Neural cell (in vitro differentiated cells): Measurements from ENCODE around the gene NOS1AP. TPM values are rescaled to one million over a fixed set of nuclear protein-coding genes. Genes with fewer than 3 reads are reported as not detected.

ENCODE experiments used
- H2AFZ ChIP-seq: fragments of 200-600, 300-800 bp; sonication (generic), shearing (Covaris generic); 2 replicates; pipeline ENCODE4 v1.6.0; 2014; ENCODE audit warnings: low read depth, mild to moderate bottlenecking, antibody characterized with exemption, low read length, moderate library complexity
- H3F3A ChIP-seq: fragments of 200-600 bp; shearing (Covaris generic); 2 replicates; pipeline ENCODE4 v1.6.1; 2016; ENCODE audit warnings: mild to moderate bottlenecking, moderate library complexity, mixed read lengths, antibody characterized with exemption, low read length; ENCODE audit not compliant: insufficient read depth, poor library complexity, severe bottlenecking
- H3K27ac ChIP-seq: fragments of 200-600, 300-800 bp; sonication (generic), shearing (Covaris generic); 2 replicates; pipeline ENCODE4 v1.5.1; 2014; ENCODE audit warnings: mild to moderate bottlenecking, low read length, moderate library complexity
- H3K27me3 ChIP-seq: fragments of 300-800, 200-600 bp; sonication (generic), shearing (Covaris generic); 2 replicates; pipeline ENCODE4 v1.6.0; 2014; ENCODE audit warnings: mild to moderate bottlenecking, low read depth, low read length, moderate library complexity; ENCODE audit not compliant: insufficient read depth
- H3K36me3 ChIP-seq: fragments of 300-800, 200-600 bp; sonication (generic), shearing (Covaris generic); 2 replicates; pipeline ENCODE4 v1.5.1; 2014; ENCODE audit warnings: mild to moderate bottlenecking, antibody characterized with exemption, low read length, moderate library complexity; ENCODE audit not compliant: insufficient read depth
- H3K4me2 ChIP-seq: fragments of 300-800, 200-600 bp; sonication (generic), shearing (Covaris generic); 2 replicates; pipeline ENCODE4 v1.6.0; 2014; ENCODE audit warnings: mild to moderate bottlenecking, low read length
- H3K4me3 ChIP-seq: fragments of 300-800, 200-600 bp; sonication (generic), shearing (Covaris generic); 2 replicates; pipeline ENCODE4 v1.5.1; 2014; ENCODE audit warnings: mild to moderate bottlenecking, low read length, moderate library complexity
- H3K79me2 ChIP-seq: fragments of 200-600 bp; shearing (Covaris generic); replicated peaks from 2 replicates; pipeline ENCODE4 v1.6.0; 2014; ENCODE audit warnings: mild to moderate bottlenecking, low read length, moderate library complexity; ENCODE audit not compliant: insufficient read depth
- H3K9ac ChIP-seq: fragments of 300-800, 200-600 bp; sonication (generic), shearing (Covaris generic); 2 replicates; pipeline ENCODE4 v1.6.1; 2016; ENCODE audit warnings: mild to moderate bottlenecking, low read length, mixed read lengths
- H3K9me2 ChIP-seq: fragments of 200-600 bp; shearing (Covaris generic); 2 replicates; pipeline ENCODE4 v1.6.1; 2016; ENCODE audit warnings: mild to moderate bottlenecking, low read length, mixed read lengths; ENCODE audit not compliant: insufficient read depth
- H3K9me3 ChIP-seq: fragments of 200-600, 300-800 bp; sonication (generic), shearing (Covaris generic); 2 replicates; pipeline ENCODE4 v1.6.1; 2016; ENCODE audit warnings: mild to moderate bottlenecking, mixed run types, low read length, moderate library complexity, mixed read lengths
- H4K20me1 ChIP-seq: fragments of 200-600 bp; shearing (Covaris generic); 2 replicates; pipeline ENCODE4 v1.6.1; 2016; ENCODE audit warnings: mild to moderate bottlenecking, mixed run types; ENCODE audit not compliant: insufficient read depth
- CTCF ChIP-seq: fragments of 450-650 bp; IDR thresholded peaks from 2 replicates; pipeline ENCODE4 v1.5.1; 2014; ENCODE audit warnings: antibody characterized with exemption, mild to moderate bottlenecking, moderate library complexity; ENCODE audit not compliant: poor library complexity, severe bottlenecking
- EP300 ChIP-seq: fragments of 450-650 bp; conservative IDR thresholded peaks from 2 replicates; pipeline ENCODE4 v1.6.1; 2014; ENCODE audit warnings: antibody characterized with exemption, mild to moderate bottlenecking, moderate library complexity; ENCODE audit not compliant: poor library complexity, severe bottlenecking
- EZH2 ChIP-seq: fragments of 200-600, 300-800 bp; shearing (Covaris generic), sonication (generic); IDR thresholded peaks from 2 replicates; pipeline ENCODE4 v1.6.1; 2014; ENCODE audit warnings: antibody characterized with exemption, low read length, borderline replicate concordance, mild to moderate bottlenecking; ENCODE audit not compliant: insufficient read depth, poor library complexity, severe bottlenecking
- MXI1 ChIP-seq: fragments of 450-650 bp; conservative IDR thresholded peaks from 2 replicates; pipeline ENCODE4 v1.6.1; 2014; ENCODE audit warnings: antibody characterized with exemption, mild to moderate bottlenecking; ENCODE audit not compliant: poor library complexity, severe bottlenecking
- POLR2AphosphoS5 ChIP-seq: IDR thresholded peaks from 2 replicates; pipeline ENCODE4 v1.6.1; 2012
- RAD21 ChIP-seq: fragments of 450-650 bp; conservative IDR thresholded peaks from 2 replicates; pipeline ENCODE4 v1.6.1; 2014; ENCODE audit warnings: antibody characterized with exemption, mild to moderate bottlenecking, moderate library complexity
- REST ChIP-seq: IDR thresholded peaks from 2 replicates; pipeline ENCODE4 v1.6.1; 2012; ENCODE audit warnings: borderline replicate concordance
- SMC3 ChIP-seq: fragments of 450-650 bp; conservative IDR thresholded peaks from 2 replicates; pipeline ENCODE4 v1.6.1; 2014; ENCODE audit warnings: antibody characterized with exemption, mild to moderate bottlenecking, moderate library complexity; ENCODE audit not compliant: poor library complexity
- TAF1 ChIP-seq: IDR thresholded peaks from 2 replicates; pipeline ENCODE4 v1.6.1; 2012; ENCODE audit warnings: low read depth
- polyA plus RNA-seq: library from polyadenylated mRNA; depleted of rRNA; stranded (reverse); fragments of >200 nt; gene quantifications from 2 replicates; pipeline ENCODE4 v1.2.3, GENCODE V29; 2014

NOS1AP gene
- polyA plus RNA-seq, 1 donor from 2014 or later: 5.3 TPM

GRCh38 chr1:162302306-162303003 is 233.0 kb downstream of the NOS1AP start:
- H3K4me3 ChIP-seq: no peak overlapping the region
- H3K27me3 ChIP-seq: no peaks in the 10 kb centered on the region

GRCh38 chr1:162303004-162303344 is 233.5 kb downstream of the NOS1AP start:
- H3K4me2 ChIP-seq: no peak overlapping the region
- no peaks in the 10 kb centered on the region for H4K20me1 ChIP-seq
- no peaks in the 10 kb centered on the region for H3K27me3 ChIP-seq
- no peaks in the 10 kb centered on the region for H3F3A ChIP-seq
- no peaks in the 10 kb centered on the region for H3K36me3 ChIP-seq
- no peaks in the 10 kb centered on the region for H3K9me2 ChIP-seq
- no peak overlapping the region for H3K27ac ChIP-seq
- no peak overlapping the region for H3K9ac ChIP-seq
- H3K79me2 ChIP-seq: no peaks in the 10 kb centered on the region
- H3K4me3 ChIP-seq: no peak overlapping the region
- H3K9me3 ChIP-seq: no peaks in the 10 kb centered on the region
- no peak overlapping the region for H2AFZ ChIP-seq
- TF ChIP-seq EZH2 (no peak), MXI1 (no peak), CTCF (no peak), POLR2AphosphoS5 (no peak), SMC3 (no peak), EP300 (no peak), TAF1 (no peak), RAD21 (no peak)

More at GRCh38 chr1:162302306-162303003, 233.0 kb downstream of the NOS1AP start:
- H3K9me2 ChIP-seq: no peaks in the 10 kb centered on the region
- H4K20me1 ChIP-seq: no peaks in the 10 kb centered on the region
- no peaks in the 10 kb centered on the region for H3K36me3 ChIP-seq
- no peak overlapping the region for H3K9ac ChIP-seq
- no peak overlapping the region for H3K4me2 ChIP-seq
- no peak for TF ChIP-seq EZH2
- no peak for TF ChIP-seq TAF1
- no peak for TF ChIP-seq EP300
- no peak for TF ChIP-seq POLR2AphosphoS5
- TF ChIP-seq CTCF: no peak
- TF ChIP-seq MXI1: no peak
- TF ChIP-seq REST: no peak
- no peak for TF ChIP-seq SMC3
- TF ChIP-seq RAD21: no peak
- no peaks in the 10 kb centered on the region for H3F3A ChIP-seq
- H3K79me2 ChIP-seq: no peaks in the 10 kb centered on the region
- H3K9me3 ChIP-seq: no peaks in the 10 kb centered on the region
- no peak overlapping the region for H2AFZ ChIP-seq
- no peak overlapping the region for H3K27ac ChIP-seq
